Endometrium (tissue), 2 donors: ENCODE measurements around the gene LDLRAD3.

ENCODE experiments used
- FAIRE-seq: peaks from 2 replicates; lab custom pipeline; 2012; peaks lifted over from hg19 to GRCh38; lab: Jason Lieb, UNC
- donor health status: control.
- donor health status: control.

Gene LDLRAD3

GRCh38 chr11:36240173-36240572, 296.3 kb downstream of the LDLRAD3 start:
- no peak for FAIRE-seq

GRCh38 chr11:36240801-36241200, 296.9 kb downstream of the LDLRAD3 start:
- FAIRE-seq, result no peak

- no peak for FAIRE-seq
Observed at GRCh38 chr11:36241497-36241896, 297.6 kb downstream of the LDLRAD3 start.

- FAIRE-seq, result no peak
Observed at GRCh38 chr11:36243641-36244040, 299.8 kb downstream of the LDLRAD3 start.

- FAIRE-seq, result no peak
Observed at GRCh38 chr11:36247493-36247892, 303.6 kb downstream of the LDLRAD3 start.

- FAIRE-seq, result no peak
Observed at GRCh38 chr11:36248436-36248835, 304.6 kb downstream of the LDLRAD3 start.

- FAIRE-seq, result no peak
Observed at GRCh38 chr11:36249246-36249645, 305.4 kb downstream of the LDLRAD3 start.

- no peak for FAIRE-seq
Observed at GRCh38 chr11:36251823-36252222, 308.0 kb downstream of the LDLRAD3 start.

- FAIRE-seq, result no peak
Observed at GRCh38 chr11:36253238-36253637, 309.4 kb downstream of the LDLRAD3 start.

GRCh38 chr11:36254713-36255112, 310.9 kb downstream of the LDLRAD3 start:
- no peak for FAIRE-seq

- no peak for FAIRE-seq
Observed at GRCh38 chr11:36257351-36257750, 313.5 kb downstream of the LDLRAD3 start.

GRCh38 chr11:36258730-36259360, 315.0 kb downstream of the LDLRAD3 start:
- no peak for FAIRE-seq

GRCh38 chr11:36261094-36261493, 317.2 kb downstream of the LDLRAD3 start:
- FAIRE-seq, result no peak

GRCh38 chr11:36264011-36264972, 320.4 kb downstream of the LDLRAD3 start:
- no peak for FAIRE-seq

GRCh38 chr11:36264973-36265344, 321.1 kb downstream of the LDLRAD3 start:
- FAIRE-seq, result no peak

GRCh38 chr11:36265793-36266628, 322.1 kb downstream of the LDLRAD3 start:
- FAIRE-seq, result no peak

GRCh38 chr11:36266767-36267166, 322.9 kb downstream of the LDLRAD3 start:
- no peak for FAIRE-seq

- FAIRE-seq, result no peak
Observed at GRCh38 chr11:36268337-36268985, 324.6 kb downstream of the LDLRAD3 start.

GRCh38 chr11:36270701-36271100, 326.8 kb downstream of the LDLRAD3 start:
- no peak for FAIRE-seq

- FAIRE-seq, result no peak
Observed at GRCh38 chr11:36271794-36272407, 328.0 kb downstream of the LDLRAD3 start.

GRCh38 chr11:36273110-36273509, 329.2 kb downstream of the LDLRAD3 start:
- no peak for FAIRE-seq

- FAIRE-seq, result no peak
Observed at GRCh38 chr11:36274414-36274813, 330.6 kb downstream of the LDLRAD3 start.
